Prostate gland (tissue), 2 donors: ENCODE data around the gene C6orf47.

Experiments used
- CTCF ChIP-seq, 4 experiments: fragments of 200-600 bp in 2 of 4; fragments of 450-650 bp in 2 of 4; sonication (generic) in 2 of 4; IDR thresholded peaks; 1 replicate in 3 of 4; 2 replicates in 1 of 4; pipeline ENCODE4 v1.5.1; 2016 to 2019; ENCODE audit warnings: antibody characterized with exemption in 4 of 4, mild to moderate bottlenecking in 2 of 4, moderate library complexity in 2 of 4
- POLR2A ChIP-seq: fragments of 450-650 bp; IDR thresholded peaks from one replicate; pipeline ENCODE4 v1.6.1; 2016; ENCODE audit warnings: antibody characterized with exemption, mild to moderate bottlenecking
- POLR2AphosphoS5 ChIP-seq: sonication (generic); formaldehyde crosslinking; IDR thresholded peaks from one replicate; pipeline ENCODE4 v1.6.1; 2017; ENCODE audit warnings: antibody characterized with exemption

DNA sequence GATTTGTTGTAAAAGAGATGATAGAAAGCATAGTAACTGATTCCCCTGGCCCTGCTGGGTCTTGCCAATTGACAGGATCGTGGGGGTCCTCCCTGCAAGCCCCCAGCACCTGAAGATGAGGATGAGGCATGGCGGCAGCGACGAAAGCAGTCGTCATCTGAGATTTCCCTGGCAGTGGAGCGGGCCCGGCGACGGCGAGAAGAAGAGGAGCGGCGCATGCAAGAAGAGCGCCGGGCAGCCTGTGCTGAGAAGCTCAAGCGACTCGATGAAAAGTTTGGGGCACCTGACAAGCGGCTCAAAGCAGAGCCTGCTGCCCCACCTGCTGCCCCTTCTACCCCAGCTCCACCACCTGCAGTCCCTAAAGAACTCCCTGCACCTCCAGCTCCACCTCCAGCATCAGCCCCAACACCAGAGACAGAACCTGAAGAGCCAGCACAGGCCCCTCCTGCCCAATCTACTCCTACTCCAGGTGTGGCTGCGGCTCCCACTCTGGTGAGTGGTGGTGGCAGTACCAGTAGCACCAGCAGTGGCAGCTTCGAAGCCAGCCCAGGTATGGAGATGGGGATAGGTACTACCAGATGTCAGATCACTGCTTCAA lies 32.8 kb downstream of the C6orf47 start:
- no peak for TF ChIP-seq CTCF (IDR thresholded peaks at IDR 0.05)
- TF ChIP-seq POLR2AphosphoS5, result no peak
- no peak for TF ChIP-seq POLR2A
